ENCODE measurements around the gene PKP1. TPM values are rescaled to one million over a fixed set of nuclear protein-coding genes. Genes with fewer than 3 reads are reported as not detected.

Gene PKP1
- total RNA-seq, 2 donors from 2014 or later: 0.18 to 0.44 TPM

- Mint-ChIP-seq H3K27me3 (ENCODE audit: insufficient read depth) (peaks cover 8% of the 10 kb centered on the region), H3K4me3 (no peak overlapping the region), H3K4me1 (peaks cover 6% of the 10 kb centered on the region), H3K27ac (no peak overlapping the region), H3K9me3 (no peaks in the 10 kb centered on the region), H3K36me3 (ENCODE audit: low read depth) (no peaks in the 10 kb centered on the region)
- TF ChIP-seq, protein P1, sequence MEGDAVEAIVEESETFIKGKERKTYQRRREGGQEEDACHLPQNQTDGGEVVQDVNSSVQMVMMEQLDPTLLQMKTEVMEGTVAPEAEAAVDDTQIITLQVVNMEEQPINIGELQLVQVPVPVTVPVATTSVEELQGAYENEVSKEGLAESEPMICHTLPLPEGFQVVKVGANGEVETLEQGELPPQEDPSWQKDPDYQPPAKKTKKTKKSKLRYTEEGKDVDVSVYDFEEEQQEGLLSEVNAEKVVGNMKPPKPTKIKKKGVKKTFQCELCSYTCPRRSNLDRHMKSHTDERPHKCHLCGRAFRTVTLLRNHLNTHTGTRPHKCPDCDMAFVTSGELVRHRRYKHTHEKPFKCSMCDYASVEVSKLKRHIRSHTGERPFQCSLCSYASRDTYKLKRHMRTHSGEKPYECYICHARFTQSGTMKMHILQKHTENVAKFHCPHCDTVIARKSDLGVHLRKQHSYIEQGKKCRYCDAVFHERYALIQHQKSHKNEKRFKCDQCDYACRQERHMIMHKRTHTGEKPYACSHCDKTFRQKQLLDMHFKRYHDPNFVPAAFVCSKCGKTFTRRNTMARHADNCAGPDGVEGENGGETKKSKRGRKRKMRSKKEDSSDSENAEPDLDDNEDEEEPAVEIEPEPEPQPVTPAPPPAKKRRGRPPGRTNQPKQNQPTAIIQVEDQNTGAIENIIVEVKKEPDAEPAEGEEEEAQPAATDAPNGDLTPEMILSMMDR (conservative IDR thresholded peaks at IDR 0.05): no peak
- DNase-seq: no peak
- Histone ChIP-seq H3K27me3 (ENCODE audit: control insufficient read depth, insufficient read depth, low read length, poor library complexity, severe bottlenecking) (no peaks in the 10 kb centered on the region), H3K4me3 (ENCODE audit: low read length) (no peak overlapping the region), H3K36me3 (ENCODE audit: control insufficient read depth, insufficient read depth, low read length) (no peaks in the 10 kb centered on the region), H3K4me1 (ENCODE audit: control insufficient read depth, insufficient read depth, low read length) (no peaks in the 10 kb centered on the region), H3K9me3 (ENCODE audit: control insufficient read depth, low read length) (no peaks in the 10 kb centered on the region), H3K9ac (ENCODE audit: extremely low read depth, low read length, poor library complexity, severe bottlenecking) (no peak overlapping the region), H3K27ac (ENCODE audit: low read depth, low read length) (no peak overlapping the region)
- WGBS, 2 experiments (ENCODE audit: insufficient coverage in 1 of 2, insufficient read length in 1 of 2): 90 to 96% methylated on average over 9 to 11 of the region's 11 CpGs
Observed at GRCh38 chr1:201365251-201365650, 81.9 kb downstream of the PKP1 start.

DNA sequence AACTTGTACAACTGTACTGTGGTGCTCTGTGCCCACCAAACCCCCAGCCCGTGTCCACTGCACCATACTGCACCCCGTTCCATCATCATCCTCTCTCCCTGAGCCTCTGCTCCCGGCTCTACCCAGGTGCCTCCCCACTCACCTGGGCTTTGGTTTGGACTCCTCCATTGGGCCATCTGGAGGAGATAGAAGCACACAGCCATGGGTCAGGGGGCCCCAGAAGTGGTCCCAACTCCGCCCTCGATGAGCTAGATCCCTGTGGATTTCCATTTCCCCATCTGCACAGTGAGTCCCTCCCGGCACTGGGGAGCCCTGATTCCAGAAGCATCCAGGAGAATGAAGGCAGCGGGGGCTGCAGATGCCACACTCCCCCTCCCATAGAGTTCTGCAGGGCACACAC is 83.4 kb downstream of the PKP1 start:
- DNase-seq: no peak
- H3K27me3 Mint-ChIP-seq (ENCODE audit: insufficient read depth): peaks cover 10% of the 10 kb centered on the region
- TF ChIP-seq, protein P1 (conservative IDR thresholded peaks at IDR 0.05): no peak
- Histone ChIP-seq H3K27ac (ENCODE audit: low read depth, low read length) (no peak overlapping the region), H3K4me3 (ENCODE audit: low read length) (no peak overlapping the region), H3K27me3 (ENCODE audit: control insufficient read depth, insufficient read depth, low read length, poor library complexity, severe bottlenecking) (no peaks in the 10 kb centered on the region), H3K4me1 (ENCODE audit: control insufficient read depth, insufficient read depth, low read length) (no peaks in the 10 kb centered on the region), H3K9ac (ENCODE audit: extremely low read depth, low read length, poor library complexity, severe bottlenecking) (no peak overlapping the region), H3K9me3 (ENCODE audit: control insufficient read depth, low read length) (no peaks in the 10 kb centered on the region), H3K36me3 (ENCODE audit: control insufficient read depth, insufficient read depth, low read length) (no peaks in the 10 kb centered on the region)
- H3K9me3 Mint-ChIP-seq: no peaks in the 10 kb centered on the region
- no peak overlapping the region for H3K4me3 Mint-ChIP-seq
- H3K4me1 Mint-ChIP-seq: peaks cover 5% of the 10 kb centered on the region
- no peak overlapping the region for H3K27ac Mint-ChIP-seq
- 78 to 89% methylated on average over 3 to 7 of the region's 7 CpGs for WGBS, 2 experiments (ENCODE audit: insufficient coverage in 1 of 2, insufficient read length in 1 of 2)
- H3K36me3 Mint-ChIP-seq (ENCODE audit: low read depth): no peaks in the 10 kb centered on the region

GRCh38 chr1:201369209-201369608 is 85.9 kb downstream of the PKP1 start:
- Histone ChIP-seq H3K9me3 (ENCODE audit: control insufficient read depth, low read length) (no peaks in the 10 kb centered on the region), H3K36me3 (ENCODE audit: control insufficient read depth, insufficient read depth, low read length) (no peaks in the 10 kb centered on the region), H3K27ac (ENCODE audit: low read depth, low read length) (no peak overlapping the region), H3K4me3 (ENCODE audit: low read length) (no peak overlapping the region), H3K27me3 (ENCODE audit: control insufficient read depth, insufficient read depth, low read length, poor library complexity, severe bottlenecking) (no peaks in the 10 kb centered on the region), H3K4me1 (ENCODE audit: control insufficient read depth, insufficient read depth, low read length) (peaks cover 6% of the 10 kb centered on the region), H3K9ac (ENCODE audit: extremely low read depth, low read length, poor library complexity, severe bottlenecking) (no peak overlapping the region)
- Mint-ChIP-seq H3K9me3 (no peaks in the 10 kb centered on the region), H3K27me3 (ENCODE audit: insufficient read depth) (peaks cover 10% of the 10 kb centered on the region), H3K4me1 (peaks cover 11% of the 10 kb centered on the region), H3K36me3 (ENCODE audit: low read depth) (no peaks in the 10 kb centered on the region), H3K27ac (no peak overlapping the region), H3K4me3 (no peak overlapping the region)
- 90 to 94% methylated on average over 5 to 6 of the region's 6 CpGs for WGBS, 2 experiments (ENCODE audit: insufficient coverage in 1 of 2, insufficient read length in 1 of 2)
- TF ChIP-seq, protein P1 (conservative IDR thresholded peaks at IDR 0.05): no peak
- DNase-seq: no peak

Data from endodermal cell (in vitro differentiated cells).